ENCODE measurements around the gene CD58.

CD58 gene

DNA sequence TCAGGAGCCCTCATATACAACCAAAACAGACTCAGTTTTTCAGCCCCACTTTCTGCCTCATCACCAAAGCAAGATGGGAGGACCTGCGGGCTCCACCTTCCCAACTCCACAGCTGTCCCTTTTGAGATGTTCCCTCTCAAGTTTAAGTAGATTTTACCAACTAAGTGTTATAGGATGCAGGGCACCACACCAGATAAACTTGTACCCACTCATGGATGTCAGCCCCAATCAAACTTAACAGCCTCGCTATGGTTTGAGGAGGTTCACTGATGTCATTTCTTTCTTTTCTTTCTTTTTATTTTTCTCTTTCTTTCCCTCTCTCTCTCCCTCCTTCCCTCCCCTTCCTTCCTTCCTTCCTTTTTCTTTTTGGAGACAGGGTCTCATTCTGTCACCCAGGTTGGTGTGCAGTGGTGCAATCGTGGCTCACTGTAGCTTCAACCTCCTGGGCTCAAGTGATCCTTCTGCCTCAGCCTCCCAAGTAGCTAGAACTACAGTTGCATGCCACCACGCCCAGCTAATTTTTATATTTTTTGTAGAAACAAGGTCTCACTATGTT, 13.4 kb downstream of the CD58 start:
- no peak overlapping the region for H3K4me3 Mint-ChIP-seq
- no peaks in the 10 kb centered on the region for H3K27me3 Mint-ChIP-seq
- peaks cover under 1% of the 10 kb centered on the region for H3K9me3 Mint-ChIP-seq
- no peak overlapping the region for H3K27ac Mint-ChIP-seq
- H3K4me1 Mint-ChIP-seq = peaks cover 53% of the 10 kb centered on the region
- CTCF ChIA-PET = interaction anchor here (0.6 to 2.1 kb wide), 4 partner anchors 12 to 416 kb away, joined by 3 to 9 read pairs (median 4); no protein-coding TSS in a partner anchor
- peaks cover 21% of the 10 kb centered on the region for H3K36me3 Mint-ChIP-seq
- no peak for DNase-seq

DNA sequence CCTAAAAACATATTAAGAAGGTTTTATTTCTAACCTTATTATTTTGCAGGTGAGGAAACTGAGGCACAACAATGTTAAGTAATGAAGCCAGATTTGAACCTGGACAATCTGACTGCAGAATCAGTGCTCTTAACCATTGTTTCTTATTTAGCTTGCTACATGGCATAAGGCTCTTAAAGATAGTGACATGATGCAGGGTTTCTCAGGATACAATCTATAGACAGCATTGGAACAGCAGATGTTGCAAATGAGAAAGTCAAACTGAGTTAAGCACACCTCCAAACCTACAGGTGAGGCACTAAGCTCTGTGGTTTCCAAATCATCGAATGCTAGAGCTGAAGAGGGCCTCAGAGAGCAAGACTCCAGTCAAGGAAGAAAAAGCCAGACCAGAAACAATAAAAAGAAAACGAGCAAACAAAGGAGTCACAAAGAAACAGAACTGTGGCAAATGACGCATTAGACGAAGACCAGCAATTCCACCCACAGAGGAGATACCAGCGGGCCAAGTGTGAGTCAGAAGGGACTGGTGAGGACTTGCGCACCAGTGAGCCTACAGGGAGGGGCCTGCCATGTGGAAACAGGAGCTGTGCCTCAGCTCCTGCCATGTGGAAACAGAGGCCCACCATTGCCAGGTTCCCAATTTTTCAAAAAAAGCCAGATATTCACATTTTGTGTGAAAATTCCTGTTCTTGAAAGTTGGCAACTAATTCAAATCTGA, 14.4 kb downstream of the CD58 start:
- Mint-ChIP-seq H3K36me3 (peaks cover 19% of the 10 kb centered on the region), H3K27me3 (no peaks in the 10 kb centered on the region), H3K9me3 (no peaks in the 10 kb centered on the region), H3K27ac (peak overlapping the region; percentile 28), H3K4me1 (peaks cover 53% of the 10 kb centered on the region), H3K4me3 (no peak overlapping the region)
- CTCF ChIA-PET = interaction anchor here (0.6 to 2.1 kb wide), 10 partner anchors 12 to 445 kb away, joined by 3 to 9 read pairs (median 4); partner anchors contain the start of gene CD101
- DNase-seq = peak; percentile 53

DNA sequence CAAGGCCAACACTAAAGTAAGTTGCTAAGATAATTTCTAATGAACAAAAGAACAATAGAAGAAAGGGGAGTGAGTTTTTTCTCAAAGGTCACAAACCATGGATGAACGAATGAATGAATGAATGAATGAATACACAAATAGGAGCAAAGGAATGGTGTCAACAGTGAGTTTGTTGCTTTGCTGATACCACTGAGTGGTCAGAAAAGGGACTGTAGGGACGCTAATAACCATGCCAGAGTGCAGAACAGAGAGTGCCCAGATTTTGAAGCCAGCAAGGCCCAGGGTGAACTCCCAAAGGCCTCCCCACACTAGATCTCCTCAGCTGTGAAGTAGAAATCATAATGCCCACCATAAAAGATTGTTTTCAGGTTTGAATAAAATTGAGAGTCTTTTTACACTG, 15.9 kb downstream of the CD58 start:
- peaks cover 24% of the 10 kb centered on the region for H3K36me3 Mint-ChIP-seq
- DNase-seq = no peak
- no peak overlapping the region for H3K27ac Mint-ChIP-seq
- no peak overlapping the region for H3K4me3 Mint-ChIP-seq
- H3K27me3 Mint-ChIP-seq = no peaks in the 10 kb centered on the region
- H3K9me3 Mint-ChIP-seq = no peaks in the 10 kb centered on the region
- peaks cover 49% of the 10 kb centered on the region for H3K4me1 Mint-ChIP-seq
- CTCF ChIA-PET = no interaction called here

DNA sequence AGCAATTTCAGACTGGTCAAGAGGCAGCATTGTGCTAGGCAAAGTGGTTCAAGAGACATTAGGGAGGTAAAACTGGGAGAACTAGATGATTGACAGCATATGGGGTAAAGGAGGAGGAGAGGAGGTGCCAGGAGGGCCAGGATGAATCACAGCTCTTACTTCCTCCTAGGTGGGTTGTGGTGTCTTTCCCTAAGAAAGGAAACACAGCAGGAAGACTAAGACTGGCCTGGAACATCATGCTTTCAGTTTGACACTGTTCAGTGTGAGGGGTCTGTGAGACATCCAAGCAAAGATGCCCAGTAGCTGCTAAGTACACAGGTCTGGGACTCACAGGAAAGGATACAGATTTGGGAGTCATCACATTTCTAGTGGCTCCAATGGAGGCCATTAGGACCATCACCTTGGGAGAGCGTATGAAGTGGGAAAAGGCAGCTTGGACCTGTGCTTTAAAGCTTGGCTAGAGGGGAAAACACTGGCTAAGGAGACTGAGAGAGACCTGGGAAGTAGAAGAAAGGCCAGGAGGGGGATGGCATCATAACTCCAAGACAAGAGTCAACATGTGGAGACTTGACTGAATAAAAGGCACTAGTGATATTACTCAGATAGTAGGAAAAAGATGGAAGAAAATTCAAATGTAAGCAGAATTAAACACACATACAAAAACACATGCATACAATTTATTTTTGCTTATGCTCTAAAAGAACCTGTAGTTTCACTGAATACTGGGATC, 17.3 kb downstream of the CD58 start:
- no peak for DNase-seq
- Mint-ChIP-seq H3K36me3 (peaks cover 22% of the 10 kb centered on the region), H3K27ac (no peak overlapping the region), H3K27me3 (no peaks in the 10 kb centered on the region), H3K9me3 (no peaks in the 10 kb centered on the region), H3K4me1 (peaks cover 42% of the 10 kb centered on the region), H3K4me3 (no peak overlapping the region)
- CTCF ChIA-PET = no interaction called here

DNA sequence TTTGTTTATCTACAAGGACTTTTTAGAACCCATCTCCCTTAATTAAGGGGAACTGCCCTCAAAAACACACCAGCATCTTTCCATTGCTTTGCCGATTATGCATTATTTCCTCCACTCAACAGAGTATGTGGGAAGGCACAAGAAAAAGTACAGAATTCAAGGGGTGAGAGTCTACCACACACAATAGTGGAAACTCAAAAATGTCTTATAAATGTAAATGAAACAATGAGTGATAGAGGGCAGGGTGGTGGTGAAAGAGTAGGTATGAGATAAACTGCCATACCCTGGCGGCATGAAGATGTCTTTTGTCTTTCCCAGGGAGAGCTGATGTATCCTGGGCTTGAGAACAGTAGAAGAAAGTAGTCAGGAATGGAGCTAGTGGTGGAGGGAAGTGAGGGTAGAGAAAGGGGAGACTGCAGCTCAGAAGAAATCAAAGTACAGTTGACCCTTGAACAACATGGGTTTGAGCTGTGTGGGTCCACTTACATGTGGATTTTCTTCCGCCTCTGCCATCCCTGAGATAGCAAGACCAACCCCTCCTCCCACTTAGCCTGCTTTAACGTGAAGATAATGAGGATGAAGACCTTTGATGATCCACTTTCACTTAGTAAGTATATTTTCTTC, 24.4 kb downstream of the CD58 start:
- Mint-ChIP-seq H3K4me1 (peaks cover 27% of the 10 kb centered on the region), H3K4me3 (no peak overlapping the region), H3K9me3 (no peaks in the 10 kb centered on the region), H3K36me3 (peaks cover 46% of the 10 kb centered on the region), H3K27ac (no peak overlapping the region), H3K27me3 (no peaks in the 10 kb centered on the region)
- no peak for DNase-seq
- CTCF ChIA-PET = no interaction called here

DNA sequence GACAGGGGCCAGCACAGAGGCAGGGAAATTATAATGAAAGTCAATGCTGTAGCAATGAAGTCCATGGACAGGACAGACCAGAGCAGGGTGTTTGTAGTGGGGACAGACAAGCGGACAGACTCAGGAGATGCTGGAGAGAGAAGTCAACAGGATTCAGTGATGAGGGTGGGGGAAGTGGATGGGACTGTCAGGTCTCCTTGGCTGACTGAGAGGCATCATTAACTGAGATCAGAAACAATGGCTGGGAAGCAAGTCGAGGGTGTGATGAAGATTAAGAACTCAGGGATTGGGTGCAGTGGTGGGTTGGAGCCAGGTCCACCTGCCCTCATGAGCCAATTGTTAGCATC, 25.5 kb downstream of the CD58 start:
- no peaks in the 10 kb centered on the region for H3K27me3 Mint-ChIP-seq
- no peaks in the 10 kb centered on the region for H3K9me3 Mint-ChIP-seq
- peaks cover 24% of the 10 kb centered on the region for H3K4me1 Mint-ChIP-seq
- no peak overlapping the region for H3K4me3 Mint-ChIP-seq
- H3K36me3 Mint-ChIP-seq = peaks cover 49% of the 10 kb centered on the region
- CTCF ChIA-PET = interaction anchor here (1.2 kb wide), 1 partner anchor 11 kb away, joined by 4 read pairs; no protein-coding TSS in a partner anchor
- H3K27ac Mint-ChIP-seq = no peak overlapping the region
- no peak for DNase-seq

DNA sequence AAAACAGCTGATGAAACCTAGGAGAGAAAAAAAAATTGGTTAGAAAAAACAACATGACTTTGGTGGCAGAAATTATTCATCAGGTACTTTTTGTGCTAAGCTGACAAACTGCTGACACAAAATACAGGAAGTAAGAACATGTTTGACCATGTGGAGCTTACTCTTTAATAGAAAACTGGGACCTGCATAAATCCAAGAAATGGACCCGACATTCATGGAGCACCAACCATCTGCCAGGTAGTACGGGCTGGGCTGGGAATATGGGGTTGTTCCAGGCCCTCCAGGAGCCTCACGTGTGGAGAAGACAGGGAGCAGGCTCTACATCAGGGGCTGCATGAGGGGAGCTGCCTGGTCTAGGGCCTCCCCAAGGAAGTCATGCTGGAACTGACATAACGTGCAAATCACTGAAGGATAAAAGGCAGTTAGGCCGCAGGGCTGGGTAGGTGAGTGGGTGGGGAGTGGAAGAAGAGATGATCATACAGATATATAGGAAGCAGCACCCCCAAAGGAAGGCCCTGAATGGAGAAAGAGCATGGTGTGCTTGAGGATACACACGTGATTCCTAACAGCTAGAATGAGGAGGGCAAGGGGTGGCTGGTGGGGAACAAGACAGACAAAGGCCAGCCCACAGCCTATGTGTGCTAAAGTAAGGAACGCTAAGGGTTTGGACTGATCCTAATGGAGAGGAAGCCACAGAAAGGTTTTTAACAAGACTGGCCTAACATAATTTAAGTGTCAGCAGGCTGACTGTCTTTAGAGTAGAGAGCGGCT, 26.1 kb downstream of the CD58 start:
- H3K4me1 Mint-ChIP-seq = peaks cover 29% of the 10 kb centered on the region
- no peak for DNase-seq
- peak overlapping the region; percentile 20 for H3K27ac Mint-ChIP-seq
- peaks cover 48% of the 10 kb centered on the region for H3K36me3 Mint-ChIP-seq
- CTCF ChIA-PET = interaction anchor here (1.2 kb wide), 1 partner anchor 12 kb away, joined by 4 read pairs; no protein-coding TSS in a partner anchor
- H3K27me3 Mint-ChIP-seq = no peaks in the 10 kb centered on the region
- H3K4me3 Mint-ChIP-seq = no peak overlapping the region
- no peaks in the 10 kb centered on the region for H3K9me3 Mint-ChIP-seq

DNA sequence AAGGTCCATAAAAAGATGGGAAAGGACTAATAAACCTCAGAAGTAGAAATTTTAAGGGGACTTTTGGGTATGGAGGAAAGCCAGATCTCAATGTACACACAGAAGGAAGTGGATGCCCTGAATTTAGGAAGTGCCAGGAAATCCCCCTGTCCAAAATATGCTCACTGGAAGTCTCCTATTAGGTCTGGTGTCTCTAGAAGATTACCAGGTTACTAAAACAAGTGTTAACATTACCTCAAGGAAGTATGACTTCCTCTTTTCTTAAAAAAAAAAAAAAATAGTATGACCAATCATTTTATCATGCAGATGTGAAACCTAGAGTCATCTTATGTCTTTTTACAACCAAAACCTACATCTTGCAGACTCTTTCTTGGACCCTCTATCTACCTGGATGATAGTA, 30.7 kb downstream of the CD58 start:
- Mint-ChIP-seq H3K4me1 (peaks cover 41% of the 10 kb centered on the region), H3K27ac (peak overlapping the region; percentile 26), H3K9me3 (no peaks in the 10 kb centered on the region), H3K27me3 (no peaks in the 10 kb centered on the region), H3K36me3 (peaks cover 55% of the 10 kb centered on the region), H3K4me3 (no peak overlapping the region)
- CTCF ChIA-PET = interaction anchor here (0.9 to 2.5 kb wide), 2 partner anchors 20 to 41 kb away, joined by 3 to 8 read pairs; no protein-coding TSS in a partner anchor
- DNase-seq = no peak

DNA sequence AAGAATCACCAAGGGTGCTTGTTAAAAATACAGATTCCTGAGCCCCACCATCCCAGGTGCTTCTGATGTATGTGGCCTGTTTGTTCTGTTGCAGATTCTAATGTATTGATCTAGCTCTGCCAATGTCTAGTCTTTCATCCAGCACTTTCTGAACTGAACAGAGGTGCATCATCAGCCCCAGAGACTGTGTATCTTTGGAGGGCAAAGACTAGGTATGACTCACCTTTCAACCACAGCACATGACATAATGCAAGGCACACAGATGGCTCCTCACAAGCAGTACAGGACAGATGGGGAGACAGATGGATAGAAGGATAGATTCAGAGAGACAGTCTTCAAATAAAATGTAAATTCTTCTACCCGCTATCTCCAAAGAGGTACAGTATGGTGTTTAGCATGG, 32.3 kb downstream of the CD58 start:
- DNase-seq = peak; percentile 49
- no peak overlapping the region for H3K27ac Mint-ChIP-seq
- H3K9me3 Mint-ChIP-seq = no peaks in the 10 kb centered on the region
- CTCF ChIA-PET = interaction anchor here (1.2 to 1.8 kb wide), 3 partner anchors 23 to 400 kb away, joined by 4 to 6 read pairs (median 5); no protein-coding TSS in a partner anchor
- H3K4me3 Mint-ChIP-seq = no peak overlapping the region
- H3K36me3 Mint-ChIP-seq = peaks cover 58% of the 10 kb centered on the region
- H3K27me3 Mint-ChIP-seq = no peaks in the 10 kb centered on the region
- H3K4me1 Mint-ChIP-seq = peaks cover 34% of the 10 kb centered on the region

DNA sequence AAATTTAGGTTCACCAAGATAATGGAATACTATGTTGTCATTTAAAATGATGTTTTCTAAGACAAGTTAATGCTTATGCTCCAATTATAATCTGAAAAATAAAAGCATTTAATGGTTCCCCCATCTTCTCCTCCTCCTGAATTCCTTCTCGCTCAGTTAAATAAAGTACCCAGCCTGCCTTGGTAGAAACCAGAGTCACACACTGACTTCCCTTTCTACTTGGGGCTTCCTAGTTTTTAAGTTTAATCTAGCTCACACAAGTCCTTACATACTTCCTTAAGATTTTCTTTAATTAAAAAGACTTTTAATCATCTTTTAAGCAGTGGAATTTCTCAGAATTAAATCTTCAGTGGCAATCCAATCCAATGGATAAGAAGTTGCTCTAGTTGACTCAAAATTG, 32.9 kb downstream of the CD58 start:
- CTCF ChIA-PET = interaction anchor here (1.2 to 1.8 kb wide), 3 partner anchors 23 to 399 kb away, joined by 4 to 6 read pairs (median 5); no protein-coding TSS in a partner anchor
- no peak for DNase-seq
- Mint-ChIP-seq H3K4me3 (no peak overlapping the region), H3K9me3 (peaks cover 1% of the 10 kb centered on the region), H3K4me1 (peaks cover 38% of the 10 kb centered on the region), H3K27me3 (no peaks in the 10 kb centered on the region), H3K27ac (no peak overlapping the region), H3K36me3 (peaks cover 59% of the 10 kb centered on the region)

DNA sequence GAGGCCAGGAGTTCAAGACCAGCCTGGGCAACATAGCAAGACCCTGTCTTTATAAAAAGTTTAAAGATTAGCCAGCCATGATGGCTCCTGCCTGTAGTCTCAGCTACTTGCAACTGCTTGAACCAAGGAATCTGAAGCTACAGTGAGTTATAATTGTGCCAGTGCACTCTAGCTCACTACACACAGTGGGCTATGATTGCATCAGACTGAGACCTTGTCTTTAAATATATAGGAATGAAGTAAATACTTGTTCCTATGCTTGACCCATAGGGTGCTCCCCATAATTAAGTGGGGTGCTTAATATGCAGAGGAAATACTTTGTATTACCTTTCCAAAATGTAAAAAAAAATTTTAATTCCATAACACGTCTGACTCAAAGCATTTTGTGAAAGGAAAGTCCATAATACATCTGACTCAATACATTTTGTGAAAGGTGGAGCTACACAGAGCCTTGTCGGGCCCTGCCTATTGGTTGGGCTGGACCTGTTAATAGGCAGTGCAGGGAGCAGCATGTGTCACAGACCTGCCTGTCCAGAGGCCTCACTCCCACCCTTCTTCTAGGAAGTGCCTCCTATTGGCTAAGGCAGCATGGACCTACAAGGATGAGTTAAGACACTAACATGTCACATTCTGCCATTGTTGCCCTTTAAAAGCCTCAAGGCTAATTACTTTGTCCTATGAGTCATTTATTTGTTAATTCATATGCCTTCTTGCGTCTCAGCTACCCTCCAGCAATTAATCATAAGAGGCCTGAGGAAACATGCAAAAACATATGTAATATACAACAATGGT, 33.6 kb downstream of the CD58 start:
- no peaks in the 10 kb centered on the region for H3K27me3 Mint-ChIP-seq
- H3K27ac Mint-ChIP-seq = no peak overlapping the region
- peaks cover 2% of the 10 kb centered on the region for H3K9me3 Mint-ChIP-seq
- no peak overlapping the region for H3K4me3 Mint-ChIP-seq
- no peak for DNase-seq
- CTCF ChIA-PET = interaction anchor here (0.8 to 1.8 kb wide), 3 partner anchors 22 to 398 kb away, joined by 3 to 6 read pairs (median 5); no protein-coding TSS in a partner anchor
- peaks cover 40% of the 10 kb centered on the region for H3K4me1 Mint-ChIP-seq
- peaks cover 55% of the 10 kb centered on the region for H3K36me3 Mint-ChIP-seq

DNA sequence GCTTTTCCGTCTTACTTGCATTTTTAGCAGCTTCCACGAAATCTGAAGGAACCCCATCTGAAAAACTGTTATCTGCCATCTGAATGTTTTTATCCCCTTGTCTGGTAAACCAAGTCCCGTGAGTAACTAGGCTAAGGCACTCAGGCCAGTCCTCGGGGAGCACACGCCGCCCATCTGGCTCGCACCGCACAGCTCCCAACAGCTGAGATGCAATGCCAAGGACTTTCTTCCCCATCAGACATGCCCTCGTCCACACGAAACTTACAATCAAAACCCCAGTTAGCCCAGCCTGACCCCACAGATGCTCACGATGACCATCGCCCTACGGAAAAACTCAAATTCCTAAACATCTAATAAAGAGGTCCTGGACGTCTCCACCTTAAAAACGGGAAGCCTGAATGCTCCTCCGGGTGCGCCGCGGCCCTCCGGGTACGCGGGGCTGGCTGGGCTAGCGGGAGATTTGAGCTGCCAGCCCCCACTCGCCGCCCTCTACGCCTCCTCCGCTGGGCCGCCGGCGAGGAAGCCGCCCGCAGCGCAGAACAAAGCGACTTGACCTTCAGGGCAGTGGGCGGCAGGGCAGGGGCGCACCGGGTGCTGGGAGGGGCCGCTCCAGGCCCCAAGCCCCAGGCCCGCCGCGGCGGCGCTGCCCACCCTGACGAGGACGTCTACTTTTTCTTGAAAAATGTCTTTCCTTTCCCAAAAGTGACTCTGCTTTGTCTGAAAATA, 36.6 kb downstream of the CD58 start:
- Mint-ChIP-seq H3K4me1 (peaks cover 22% of the 10 kb centered on the region), H3K9me3 (peaks cover 2% of the 10 kb centered on the region), H3K4me3 (no peak overlapping the region), H3K27me3 (no peaks in the 10 kb centered on the region), H3K27ac (no peak overlapping the region), H3K36me3 (peaks cover 47% of the 10 kb centered on the region)
- CTCF ChIA-PET = no interaction called here
- DNase-seq = no peak
